K562 (cell line): ENCODE results near the gene ARHGAP23. TPM values are rescaled to one million over a fixed set of nuclear protein-coding genes. Genes with fewer than 3 reads are reported as not detected.

Experiments used
- ATAC-seq: fragments of 200-7000 bp; cut with Tn5 transposase; 3 replicates; pipeline ENCODE4 v1.9.1; 2020; ENCODE audit warnings: moderate library complexity
- BruUV-seq: library from RNA; stranded (reverse); fragments of 400-500 nt; replicated peaks from 2 replicates; lab custom pipeline; 2021; lab: Mats Ljungman, UMichigan
- CTCF ChIA-PET: fragments of 300-600 bp; formaldehyde crosslinking; extraction: SDS; loops from one replicate; lab custom pipeline; 2021; ENCODE audit warnings: low intra/inter-chr PET ratio; lab: Yijun Ruan, JAX
- POLR2A ChIA-PET: fragments of 300-600, 350-650 bp; sonication (Branson Sonifier 250); formaldehyde crosslinking; extraction: SDS; loops from one replicate; lab custom pipeline; 2021; ENCODE audit warnings: antibody characterized with exemption, inconsistent platforms; lab: Yijun Ruan, JAX
- DNase-seq, 4 experiments: peaks; one replicate each; pipeline versions ENCODE4 v3.0.0 to v3.0.0-alpha.2; 2011 to 2018; ENCODE audit warnings: low spot score in 3 of 4, mixed read lengths in 3 of 4; ENCODE audit errors: extremely low read depth in 1 of 4
- FAIRE-seq: peaks from 2 replicates; lab custom pipeline; 2011; peaks lifted over from hg19 to GRCh38; lab: Jason Lieb, UNC
- H2AFZ ChIP-seq: 2 replicates; pipeline ENCODE4 v1.6.0; 2011; ENCODE audit warnings: low read depth, low read length, control low read depth, inconsistent platforms
- H3K27ac ChIP-seq: fragments of 200-600 bp; 3 replicates; pipeline ENCODE4 v1.8.0; 2011; ENCODE audit warnings: low read depth, mild to moderate bottlenecking, control low read depth, inconsistent platforms, low read length, moderate library complexity, mixed read lengths; ENCODE audit errors: extremely low read depth
- H3K27me3 ChIP-seq, 2 experiments: fragments of 300-600 bp in 1 of 2; 2 replicates in 1 of 2; 3 replicates in 1 of 2; pipeline versions ENCODE4 v1.6.0 to v1.8.0; 2011; ENCODE audit warnings: inconsistent platforms in 2 of 2, low read length in 2 of 2, mild to moderate bottlenecking in 1 of 2, mixed read lengths in 1 of 2, moderate library complexity in 1 of 2; ENCODE audit not compliant: control insufficient read depth in 2 of 2, insufficient read depth in 2 of 2
- H3K36me3 ChIP-seq: fragments of 300-600 bp; 3 replicates; pipeline ENCODE4 v1.8.0; 2011; ENCODE audit warnings: mild to moderate bottlenecking, low read length, inconsistent platforms; ENCODE audit not compliant: control insufficient read depth, insufficient read depth
- H3K4me1 ChIP-seq, 2 experiments: fragments of 200-600 bp in 1 of 2; replicated peaks in 1 of 2; 2 replicates in 1 of 2; 3 replicates in 1 of 2; pipeline versions ENCODE4 v1.5.1 to v1.8.0; 2011; ENCODE audit warnings: inconsistent platforms in 2 of 2, low read length in 2 of 2, mild to moderate bottlenecking in 1 of 2, mixed read lengths in 1 of 2, moderate library complexity in 1 of 2; ENCODE audit not compliant: control insufficient read depth in 2 of 2, insufficient read depth in 2 of 2
- H3K4me2 ChIP-seq: 2 replicates; pipeline ENCODE4 v1.6.1; 2011; ENCODE audit warnings: low read length, control low read depth, inconsistent platforms, mixed read lengths; ENCODE audit not compliant: insufficient read depth
- H3K4me3 ChIP-seq: fragments of 200-600 bp; sonication (generic), shearing (Covaris generic); 2 replicates; pipeline ENCODE4 v1.5.1; 2016; ENCODE audit warnings: control low read depth, inconsistent platforms
- H3K79me2 ChIP-seq: fragments of 200-600 bp; 3 replicates; pipeline ENCODE4 v1.8.0; 2011; ENCODE audit warnings: low read length, inconsistent platforms; ENCODE audit not compliant: control insufficient read depth, insufficient read depth
- H3K9ac ChIP-seq, 2 experiments: 2 replicates each; pipeline versions ENCODE4 v1.6.0 to v1.6.1; 2011; ENCODE audit warnings: low read depth in 2 of 2, low read length in 2 of 2, control low read depth in 1 of 2, inconsistent platforms in 1 of 2, mild to moderate bottlenecking in 1 of 2, mixed read lengths in 1 of 2; ENCODE audit not compliant: insufficient read depth in 1 of 2
- H3K9me1 ChIP-seq: one replicate; pipeline ENCODE4 v1.6.0; 2011; ENCODE audit warnings: inconsistent platforms, mild to moderate bottlenecking, low read length, moderate library complexity; ENCODE audit not compliant: control insufficient read depth, insufficient read depth
- H3K9me3 ChIP-seq: replicated peaks from 2 replicates; pipeline ENCODE4 v1.5.1; 2011; ENCODE audit warnings: low read depth, low read length, inconsistent platforms; ENCODE audit not compliant: control insufficient read depth, insufficient read depth
- H4K20me1 ChIP-seq: replicated peaks from 2 replicates; pipeline ENCODE4 v1.6.1; 2011; ENCODE audit warnings: low read length, inconsistent platforms, mixed read lengths; ENCODE audit not compliant: control insufficient read depth, insufficient read depth
- HMG20B ChIP-seq: fragments of 250-450 bp; sonication (Bioruptor Pico); IDR thresholded peaks from 2 replicates; pipeline ENCODE4 v1.5.0; 2021; ENCODE audit warnings: mild to moderate bottlenecking
- HNRNPUL1 ChIP-seq: fragments of 200-400 bp; formaldehyde crosslinking; IDR thresholded peaks from 2 replicates; pipeline ENCODE4 v1.6.1; 2017; ENCODE audit warnings: low read length
- MTA1 ChIP-seq: fragments of 450-650 bp; IDR thresholded peaks from 2 replicates; pipeline ENCODE4 v1.6.1; 2017; ENCODE audit warnings: borderline replicate concordance
- STAT5A ChIP-seq: IDR thresholded peaks from 2 replicates; pipeline ENCODE4 v1.6.1; 2012; ENCODE audit warnings: low read length, inconsistent platforms, borderline replicate concordance
- WGBS: fragments of 100-300 bp; shearing (Covaris generic); methylation state at CpG from one replicate; pipeline ENCODE4 v1.1.6; 2016; ENCODE audit warnings: low coverage, mixed read lengths; ENCODE audit not compliant: insufficient coverage; ENCODE audit errors: missing lambda C conversion rate; 5-methylcytosine and 5-hydroxymethylcytosine counted together
- in situ Hi-C: fragments of 300-500 bp; cut with MboI; formaldehyde crosslinking; loops from 4 replicates; pipeline ENCODE4 v1.15.0; 2018; ENCODE audit warnings: inconsistent platforms, mixed read lengths
- intact Hi-C: fragments of 100-400 bp; cut with micrococcal nuclease; formaldehyde crosslinking; loops from 2 replicates; pipeline ENCODE4 v1.14.2; 2022
- polyA plus RNA-seq, 8 experiments: library from polyadenylated mRNA; depleted of rRNA in 4 of 8; stranded (reverse) in 5 of 8; unstranded in 3 of 8; fragments of >200 nt; fragmentation: Nextera tagmentation in 2 of 8; fragmentation: Illumina TruSeq in 1 of 8; extraction: Ambion mirVana in 2 of 8; extraction: Trizol in 1 of 8; gene quantifications; 2 replicates each; pipeline versions ENCODE4 v1.2.1 to v1.2.3, GENCODE V29; 2011 to 2014; ENCODE audit warnings: inconsistent platforms in 1 of 8, missing spikeins in 1 of 8
- total RNA-seq, 7 experiments: library from RNA; depleted of rRNA in 6 of 7; stranded (reverse); fragments of >200 nt in 6 of 7; fragmentation: Illumina TruSeq in 2 of 7; extraction: Trizol in 2 of 7; gene quantifications; 2 replicates each; pipeline versions ENCODE4 v1.2.1 to v1.2.3, GENCODE V29; 2011 to 2021; ENCODE audit warnings: low replicate concordance in 1 of 7
- TF ChIP-seq, protein P1 (sequence below): fragments of 250-450 bp; sonication (Bioruptor Pico); IDR thresholded peaks from 2 replicates; pipeline ENCODE4 v1.5.0; 2021

Gene ARHGAP23
- total and polyA plus RNA-seq, 9 of the 15 experiments (the other 6 are each of a cell fraction or from before 2014, with no cell fraction given): 0.01 to 2.7 (median 0.70) TPM

DNA sequence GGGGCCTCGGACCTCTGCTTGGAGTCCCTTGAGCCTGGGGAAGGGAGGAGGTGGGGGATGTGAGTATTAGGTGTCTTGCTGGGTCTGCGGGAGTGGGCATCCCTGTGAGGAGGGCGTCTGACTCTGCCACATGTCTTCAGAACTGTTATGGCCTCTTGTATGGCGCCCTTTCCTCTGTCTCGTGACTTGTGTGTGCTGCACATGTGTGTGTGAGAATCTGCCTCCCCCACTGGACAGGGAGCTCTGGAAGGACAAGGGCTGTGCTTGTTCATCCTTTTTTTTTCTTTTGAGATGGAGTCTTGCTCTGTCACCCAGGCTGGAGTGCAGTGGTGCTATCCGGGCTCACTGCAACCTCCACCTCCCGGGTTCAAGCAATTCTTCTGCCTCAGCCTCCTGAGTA, 33.4 kb downstream of the ARHGAP23 start:
- Histone ChIP-seq H3K9ac (peak overlapping the region; percentile 32 to 66; a peak in 2 of 4 replicates), H3K9me1 (no peaks in the 10 kb centered on the region), H3K9me3 (no peaks in the 10 kb centered on the region), H3K4me2 (peak overlapping the region; percentile 72), H3K4me1 (peaks cover 21 to 61% of the 10 kb centered on the region in 2 experiments; a peak in 4 of 5 replicates), H3K27me3 (peaks cover 8 to 33% of the 10 kb centered on the region in 2 experiments; a peak in 4 of 5 replicates), H3K4me3 (no peak overlapping the region), H3K27ac (no peak overlapping the region; the same call in 2 of the 3 replicates), H3K79me2 (no peaks in the 10 kb centered on the region), H4K20me1 (0 out of 2 replicates have a peak, but pooled peaks cover 6% of the 10 kb centered on the region), H3K36me3 (no peaks in the 10 kb centered on the region), H2AFZ (no peak overlapping the region)
- WGBS: 33% methylated on average over 5 of the region's 7 CpGs
- intact Hi-C loops: no loop called here
- DNase-seq (peak in 1 of 4 experiments; percentile 5), FAIRE-seq (no peak), ATAC-seq (no peak)
- TF ChIP-seq HNRNPUL1: no peak
- TF ChIP-seq HMG20B (CRISPR knock-in tag): no peak
- TF ChIP-seq STAT5A: no peak
- no TSS peak for BruUV-seq
- CTCF ChIA-PET: no interaction called here
- POLR2A ChIA-PET: no interaction called here
- in situ Hi-C loops: no loop called here

DNA sequence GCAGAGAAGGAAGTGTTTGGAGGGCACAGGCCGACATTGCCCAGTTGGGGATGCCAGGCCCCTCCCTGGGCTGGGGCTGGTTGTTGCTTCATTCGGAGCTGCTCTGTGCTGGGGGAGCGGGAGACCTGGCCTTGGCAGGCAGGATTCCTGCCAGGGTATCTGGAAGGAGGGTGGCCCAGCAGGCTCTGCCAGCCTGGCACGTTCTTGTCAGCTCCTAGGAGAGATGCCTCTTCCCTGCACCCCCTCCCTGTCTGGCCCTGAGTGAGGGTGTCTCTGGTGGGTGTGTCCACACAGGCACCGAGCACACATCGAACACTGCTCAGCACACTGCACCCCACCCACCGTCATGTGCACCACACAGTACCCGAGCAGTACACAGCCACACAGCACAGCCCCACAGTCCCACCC, 35.2 kb downstream of the ARHGAP23 start:
- BruUV-seq: no TSS peak
- no peaks in the 10 kb centered on the region for H3K79me2 ChIP-seq
- WGBS: 25% methylated on average over 7 of the region's 8 CpGs
- H3K9ac ChIP-seq: peak overlapping the region in 1 of 2 experiments; percentile 1; a peak in 1 of 4 replicates
- H4K20me1 ChIP-seq: 0 out of 2 replicates have a peak, but pooled peaks cover 2% of the 10 kb centered on the region
- ChIA-PET POLR2A (no interaction called here), CTCF (no interaction called here)
- no peak overlapping the region for H2AFZ ChIP-seq
- no peaks in the 10 kb centered on the region for H3K9me1 ChIP-seq
- no peaks in the 10 kb centered on the region for H3K9me3 ChIP-seq
- FAIRE-seq: no peak
- H3K36me3 ChIP-seq: no peaks in the 10 kb centered on the region
- peaks cover 0 to 31% of the 10 kb centered on the region in 2 experiments; a peak in 2 of 5 replicates for H3K27me3 ChIP-seq
- in situ Hi-C loops (no loop called here), intact Hi-C loops (no loop called here)
- ATAC-seq: no peak
- peak in 1 of 4 experiments; percentile 10 for DNase-seq
- no peak overlapping the region for H3K4me3 ChIP-seq
- H3K4me1 ChIP-seq: peaks cover 21 to 63% of the 10 kb centered on the region in 2 experiments; a peak in 4 of 5 replicates
- TF ChIP-seq, protein P1, sequence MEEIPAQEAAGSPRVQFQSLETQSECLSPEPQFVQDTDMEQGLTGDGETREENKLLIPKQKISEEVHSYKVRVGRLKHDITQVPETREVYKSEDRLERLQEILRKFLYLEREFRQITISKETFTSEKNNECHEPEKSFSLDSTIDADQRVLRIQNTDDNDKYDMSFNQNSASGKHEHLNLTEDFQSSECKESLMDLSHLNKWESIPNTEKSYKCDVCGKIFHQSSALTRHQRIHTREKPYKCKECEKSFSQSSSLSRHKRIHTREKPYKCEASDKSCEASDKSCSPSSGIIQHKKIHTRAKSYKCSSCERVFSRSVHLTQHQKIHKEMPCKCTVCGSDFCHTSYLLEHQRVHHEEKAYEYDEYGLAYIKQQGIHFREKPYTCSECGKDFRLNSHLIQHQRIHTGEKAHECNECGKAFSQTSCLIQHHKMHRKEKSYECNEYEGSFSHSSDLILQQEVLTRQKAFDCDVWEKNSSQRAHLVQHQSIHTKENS (CRISPR knock-in tag): no peak
- no peak for TF ChIP-seq MTA1
- no peak overlapping the region for H3K4me2 ChIP-seq
- no peak overlapping the region for H3K27ac ChIP-seq
